Measurements from ENCODE around the gene PPP1CB. TPM values are rescaled to one million over a fixed set of nuclear protein-coding genes. Genes with fewer than 3 reads are reported as not detected.

The PPP1CB gene
- total RNA-seq, 1 experiment from 2014 or later = 180 TPM

GRCh38 chr2:28705751-28706440 lies 45.7 kb upstream of the PPP1CB start:
- no peak overlapping the region for H3K27ac ChIP-seq (ENCODE audit: low read length)
- BruUV-seq (replicated peaks) = no TSS peak
- ChIA-PET POLR2A (interaction anchor here (0.7 kb wide), 1 partner anchor 18 kb away, joined by 5 read pairs; no protein-coding TSS in a partner anchor), CTCF (no interaction called here)
- in situ Hi-C loops (cut with HindIII; ENCODE audit: low pct_unique_long_range_greater_than_20kb, low sequenced_read_pairs) (no loop called here), intact Hi-C loops (cut with micrococcal nuclease; ENCODE audit: unreplicated experiment) (no loop called here)
- H3K27me3 ChIP-seq (ENCODE audit: control insufficient read depth, insufficient read depth, low read length) = no peaks in the 10 kb centered on the region
- no peak overlapping the region for H3K4me3 ChIP-seq (ENCODE audit: low read depth in 2 of 2, low read length in 2 of 2)
- H3K4me1 ChIP-seq (ENCODE audit: control insufficient read depth, insufficient read depth, low read length) = no peaks in the 10 kb centered on the region
- no peak for TF ChIP-seq REST (IDR thresholded peaks at IDR 0.05; ENCODE audit: insufficient read depth in 1 of 2, low read depth in 2 of 2, low read length in 1 of 2)
- no peaks in the 10 kb centered on the region for H3K9me3 ChIP-seq (ENCODE audit: control insufficient read depth, insufficient read depth, low read depth, low read length)
- ATAC-seq = no peak
- no peak for DNase-seq (ENCODE audit: low read depth, low spot score)
- no peaks in the 10 kb centered on the region for H3K36me3 ChIP-seq (ENCODE audit: control insufficient read depth, insufficient read depth, low read length)

GRCh38 chr2:28707592-28707991 lies 44.0 kb upstream of the PPP1CB start:
- BruUV-seq (replicated peaks) = no TSS peak
- no peak overlapping the region for H3K27ac ChIP-seq (ENCODE audit: low read length)
- in situ Hi-C loops (cut with HindIII; ENCODE audit: low pct_unique_long_range_greater_than_20kb, low sequenced_read_pairs) = no loop called here

More at GRCh38 chr2:28707592-28707991, 44.0 kb upstream of the PPP1CB start:
- POLR2A ChIA-PET = no interaction called here
- Histone ChIP-seq H3K4me1 (ENCODE audit: control insufficient read depth, insufficient read depth, low read length) (no peaks in the 10 kb centered on the region), H3K36me3 (ENCODE audit: control insufficient read depth, insufficient read depth, low read length) (no peaks in the 10 kb centered on the region), H3K9me3 (ENCODE audit: control insufficient read depth, insufficient read depth, low read depth, low read length) (no peaks in the 10 kb centered on the region), H3K27me3 (ENCODE audit: control insufficient read depth, insufficient read depth, low read length) (no peaks in the 10 kb centered on the region), H3K4me3 (ENCODE audit: low read depth in 2 of 2, low read length in 2 of 2) (no peak overlapping the region)
- no peak for ATAC-seq
- CTCF ChIA-PET = no interaction called here
- no peak for DNase-seq (ENCODE audit: low read depth, low spot score)
- TF ChIP-seq TCF7L2 (IDR thresholded peaks at IDR 0.05; ENCODE audit: low read depth, low read length) (no peak), REST (IDR thresholded peaks at IDR 0.05; ENCODE audit: insufficient read depth in 1 of 2, low read depth in 2 of 2, low read length in 1 of 2) (no peak), POLR2AphosphoS5 (IDR thresholded peaks at IDR 0.05; ENCODE audit: low read depth, low read length) (no peak), SIN3A (IDR thresholded peaks at IDR 0.05; ENCODE audit: borderline replicate concordance, insufficient read depth, low read depth, low read length) (no peak)
- intact Hi-C loops (cut with micrococcal nuclease; ENCODE audit: unreplicated experiment) = no loop called here
